WTC11 (cell line): ENCODE data around the gene CAMTA1. TPM values are rescaled to one million over a fixed set of nuclear protein-coding genes. Genes with fewer than 3 reads are reported as not detected.

Experiments used
- ATAC-seq: fragments of 200-7000 bp; cut with Tn5 transposase; 2 replicates; pipeline ENCODE4 v1.10.0; 2021; ENCODE audit warnings: mild to moderate bottlenecking, moderate library complexity
- CTCF ChIA-PET: fragments of 300-600 bp; sonication (Branson Sonifier 250); formaldehyde crosslinking; loops from one replicate; lab custom pipeline; 2021; ENCODE audit warnings: antibody characterized with exemption; lab: Charles Lee
- POLR2A ChIA-PET: fragments of 350-600 bp; sonication (Branson Sonifier 250); formaldehyde crosslinking; loops from one replicate; lab custom pipeline; 2021; ENCODE audit warnings: antibody characterized with exemption; lab: Charles Lee
- DNase-seq: peaks from one replicate; pipeline ENCODE4 v3.0.0; 2021; ENCODE audit warnings: low spot score
- H3K27ac Mint-ChIP-seq: 2 replicates; pipeline ENCODE4 v1.8.0; 2021; ENCODE audit warnings: mixed read lengths
- H3K27me3 Mint-ChIP-seq: 2 replicates; pipeline ENCODE4 v1.8.0; 2021; ENCODE audit warnings: low read depth, mild to moderate bottlenecking, moderate library complexity, mixed read lengths
- H3K36me3 Mint-ChIP-seq: 2 replicates; pipeline ENCODE4 v1.8.0; 2021; ENCODE audit warnings: mixed read lengths
- H3K4me1 Mint-ChIP-seq: 2 replicates; pipeline ENCODE4 v1.8.0; 2022; ENCODE audit warnings: mixed read lengths
- H3K4me3 Mint-ChIP-seq: 2 replicates; pipeline ENCODE4 v1.8.0; 2021; ENCODE audit warnings: mild to moderate bottlenecking, moderate library complexity, mixed read lengths
- H3K9me3 Mint-ChIP-seq: 2 replicates; pipeline ENCODE4 v1.8.0; 2021; ENCODE audit warnings: mixed read lengths
- ATF1 ChIP-seq: sonication (generic); formaldehyde crosslinking; IDR thresholded peaks from 2 replicates; pipeline ENCODE4 v1.8.1; 2023; ENCODE audit warnings: mild to moderate bottlenecking, moderate library complexity, missing genetic modification reagents
- FOXP1 ChIP-seq: sonication (generic); formaldehyde crosslinking; IDR thresholded peaks from 2 replicates; pipeline ENCODE4 v1.8.0; 2022; ENCODE audit warnings: missing genetic modification reagents, mild to moderate bottlenecking, moderate library complexity, borderline replicate concordance
- GRHL2 ChIP-seq: fragments of 250-450 bp; sonication (Bioruptor Pico); IDR thresholded peaks from 2 replicates; pipeline ENCODE4 v1.8.0; 2022; ENCODE audit warnings: mild to moderate bottlenecking, moderate library complexity; ENCODE audit not compliant: insufficient replicate concordance, severe bottlenecking
- GTF2I ChIP-seq: fragments of 250-450 bp; sonication (Bioruptor Pico); conservative IDR thresholded peaks from 2 replicates; pipeline ENCODE4 v1.4.0; 2021; ENCODE audit warnings: mild to moderate bottlenecking
- HMGA2 ChIP-seq: fragments of 250-450 bp; sonication (Bioruptor Pico); IDR thresholded peaks from 2 replicates; pipeline ENCODE4 v1.4.0; 2021; ENCODE audit warnings: mild to moderate bottlenecking, moderate library complexity
- IRF2 ChIP-seq: sonication (generic); formaldehyde crosslinking; IDR thresholded peaks from 2 replicates; pipeline ENCODE4 v1.8.0; 2022; ENCODE audit warnings: low read depth, missing genetic modification reagents, borderline replicate concordance
- JUN ChIP-seq: sonication (generic); formaldehyde crosslinking; IDR thresholded peaks from 2 replicates; pipeline ENCODE4 v1.8.0; 2023; ENCODE audit warnings: mild to moderate bottlenecking, missing genetic modification reagents
- KAT7 ChIP-seq: sonication (generic); formaldehyde crosslinking; IDR thresholded peaks from 2 replicates; pipeline ENCODE4 v1.8.1; 2023; ENCODE audit warnings: missing genetic modification reagents, mild to moderate bottlenecking, borderline replicate concordance
- MYBL2 ChIP-seq: sonication (generic); formaldehyde crosslinking; IDR thresholded peaks from 2 replicates; pipeline ENCODE4 v1.8.1; 2023; ENCODE audit warnings: mild to moderate bottlenecking, moderate library complexity, missing genetic modification reagents
- TP53 ChIP-seq: sonication (generic); formaldehyde crosslinking; IDR thresholded peaks from 2 replicates; pipeline ENCODE4 v1.8.1; 2023; ENCODE audit warnings: mild to moderate bottlenecking, missing genetic modification reagents
- ZNF232 ChIP-seq: sonication (generic); formaldehyde crosslinking; IDR thresholded peaks from 2 replicates; pipeline ENCODE4 v1.8.0; 2022; ENCODE audit warnings: mild to moderate bottlenecking, missing genetic modification reagents
- ZNF317 ChIP-seq: sonication (generic); formaldehyde crosslinking; IDR thresholded peaks from 2 replicates; pipeline ENCODE4 v1.8.1; 2023; ENCODE audit warnings: low read depth, mild to moderate bottlenecking, moderate library complexity, missing genetic modification reagents, borderline replicate concordance
- total RNA-seq: library from RNA; stranded (reverse); gene quantifications from 3 replicates; pipeline ENCODE4 v1.2.3, GENCODE V29; 2021
- TF ChIP-seq, protein P1 (sequence below): sonication (generic); formaldehyde crosslinking; IDR thresholded peaks from 2 replicates; pipeline ENCODE4 v1.8.1; 2022; ENCODE audit warnings: low read depth, missing genetic modification reagents, borderline replicate concordance
- TF ChIP-seq, protein P2 (sequence below): sonication (generic); formaldehyde crosslinking; IDR thresholded peaks from 2 replicates; pipeline ENCODE4 v1.8.0; 2022; ENCODE audit warnings: mild to moderate bottlenecking, missing genetic modification reagents
- TF ChIP-seq, protein P3 (sequence below): fragments of 250-450 bp; sonication (Bioruptor Pico); IDR thresholded peaks from 2 replicates; pipeline ENCODE4 v1.9.0; 2021; ENCODE audit warnings: mild to moderate bottlenecking
- TF ChIP-seq, protein P4 (sequence below): sonication (generic); formaldehyde crosslinking; IDR thresholded peaks from 2 replicates; pipeline ENCODE4 v1.8.0; 2023; ENCODE audit warnings: missing genetic modification reagents

CAMTA1 gene
- total RNA-seq, 1 experiment from 2014 or later, result 86.4 TPM

DNA sequence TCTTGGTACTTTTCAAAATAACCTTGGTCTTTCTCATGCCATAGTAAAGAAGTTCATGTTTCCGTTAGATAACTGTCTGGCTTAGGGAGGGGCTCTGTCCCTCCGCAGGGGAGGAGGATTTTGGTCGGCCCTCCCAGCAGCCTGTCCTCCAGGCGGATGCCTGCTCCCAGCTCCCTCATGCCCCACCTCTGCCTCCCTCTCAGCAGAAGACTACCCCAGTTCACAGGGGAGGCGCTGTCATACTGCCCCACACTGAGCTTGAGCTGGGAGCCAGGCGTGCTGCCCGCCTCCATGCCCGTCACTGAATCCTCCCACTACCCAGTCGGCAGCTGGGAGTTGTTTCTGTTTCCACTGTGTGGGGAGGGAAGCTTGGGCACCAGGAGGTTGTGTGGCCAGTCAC is 127.3 kb downstream of the CAMTA1 start (continued):
- TF ChIP-seq, protein P1, sequence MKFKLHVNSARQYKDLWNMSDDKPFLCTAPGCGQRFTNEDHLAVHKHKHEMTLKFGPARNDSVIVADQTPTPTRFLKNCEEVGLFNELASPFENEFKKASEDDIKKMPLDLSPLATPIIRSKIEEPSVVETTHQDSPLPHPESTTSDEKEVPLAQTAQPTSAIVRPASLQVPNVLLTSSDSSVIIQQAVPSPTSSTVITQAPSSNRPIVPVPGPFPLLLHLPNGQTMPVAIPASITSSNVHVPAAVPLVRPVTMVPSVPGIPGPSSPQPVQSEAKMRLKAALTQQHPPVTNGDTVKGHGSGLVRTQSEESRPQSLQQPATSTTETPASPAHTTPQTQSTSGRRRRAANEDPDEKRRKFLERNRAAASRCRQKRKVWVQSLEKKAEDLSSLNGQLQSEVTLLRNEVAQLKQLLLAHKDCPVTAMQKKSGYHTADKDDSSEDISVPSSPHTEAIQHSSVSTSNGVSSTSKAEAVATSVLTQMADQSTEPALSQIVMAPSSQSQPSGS, result no peak

DNA sequence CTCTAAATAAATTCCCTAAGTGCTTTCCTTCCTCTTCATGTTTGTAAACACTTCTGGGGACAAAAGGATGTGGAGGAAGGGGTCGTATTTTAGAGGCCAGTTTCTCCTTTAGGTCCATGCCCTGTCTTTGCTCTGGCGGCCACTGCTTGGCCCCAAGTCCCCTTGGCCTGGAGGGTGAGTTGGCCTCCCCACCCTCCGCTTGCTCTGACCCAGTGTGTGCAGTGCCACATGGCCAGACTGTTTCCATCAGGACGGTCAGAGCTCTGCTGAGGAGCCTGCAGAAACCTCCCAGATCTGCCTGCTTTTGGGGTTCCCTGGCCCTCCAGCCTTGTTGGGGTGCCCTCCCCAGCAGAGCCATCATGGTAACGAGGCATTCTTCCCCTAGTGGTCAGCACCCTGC is 127.8 kb downstream of the CAMTA1 start:
- peaks cover 38% of the 10 kb centered on the region for H3K4me1 Mint-ChIP-seq
- peaks cover 4% of the 10 kb centered on the region for H3K36me3 Mint-ChIP-seq
- no peak for TF ChIP-seq ATF1 (CRISPR knock-in tag)
- no peak for TF ChIP-seq GRHL2 (CRISPR knock-in tag)
- TF ChIP-seq, protein P1, result no peak
- TF ChIP-seq GTF2I (CRISPR knock-in tag), result no peak
- no peak for TF ChIP-seq MYBL2 (CRISPR knock-in tag)
- no peak for DNase-seq
- no peak overlapping the region for H3K27ac Mint-ChIP-seq
- CTCF ChIA-PET, result interaction anchor here (0.7 to 2.1 kb wide), 2 partner anchors 157 to 212 kb away, joined by 3 to 7 read pairs; partner anchors contain the start of gene DNAJC11
- POLR2A ChIA-PET, result no interaction called here
- peaks cover 5% of the 10 kb centered on the region for H3K9me3 Mint-ChIP-seq
- ATAC-seq, result no peak
- H3K27me3 Mint-ChIP-seq, result peaks cover 3% of the 10 kb centered on the region; the same call in 1 of the 2 replicates
- no peak overlapping the region for H3K4me3 Mint-ChIP-seq

DNA sequence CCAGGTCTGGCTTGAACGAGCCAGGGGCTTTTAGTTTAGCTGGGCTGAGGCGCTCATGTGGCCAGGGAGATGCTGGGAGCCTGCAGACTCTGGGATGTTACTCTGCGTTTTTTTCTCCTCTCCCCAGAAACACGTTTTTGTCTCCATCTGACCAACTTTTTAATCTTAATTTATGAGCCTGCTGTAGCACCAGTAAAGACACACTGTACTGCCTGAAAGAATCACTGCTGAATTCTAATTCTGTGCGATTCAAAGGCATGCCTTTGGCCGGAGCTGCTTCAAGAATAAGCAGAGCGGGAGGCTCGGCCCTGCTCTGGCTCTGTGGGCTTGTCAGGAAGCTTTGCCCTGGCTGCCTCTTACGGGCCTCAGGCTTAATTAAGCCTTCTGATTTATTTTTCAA is 129.5 kb downstream of the CAMTA1 start:
- Mint-ChIP-seq H3K9me3 (peaks cover 13% of the 10 kb centered on the region), H3K27ac (no peak overlapping the region), H3K4me1 (peaks cover 38% of the 10 kb centered on the region), H3K36me3 (peaks cover 11% of the 10 kb centered on the region), H3K4me3 (no peak overlapping the region), H3K27me3 (peaks cover 8% of the 10 kb centered on the region; the same call in 1 of the 2 replicates)
- POLR2A ChIA-PET, result no interaction called here
- no peak for TF ChIP-seq JUN (CRISPR knock-in tag)
- TF ChIP-seq, protein P2, sequence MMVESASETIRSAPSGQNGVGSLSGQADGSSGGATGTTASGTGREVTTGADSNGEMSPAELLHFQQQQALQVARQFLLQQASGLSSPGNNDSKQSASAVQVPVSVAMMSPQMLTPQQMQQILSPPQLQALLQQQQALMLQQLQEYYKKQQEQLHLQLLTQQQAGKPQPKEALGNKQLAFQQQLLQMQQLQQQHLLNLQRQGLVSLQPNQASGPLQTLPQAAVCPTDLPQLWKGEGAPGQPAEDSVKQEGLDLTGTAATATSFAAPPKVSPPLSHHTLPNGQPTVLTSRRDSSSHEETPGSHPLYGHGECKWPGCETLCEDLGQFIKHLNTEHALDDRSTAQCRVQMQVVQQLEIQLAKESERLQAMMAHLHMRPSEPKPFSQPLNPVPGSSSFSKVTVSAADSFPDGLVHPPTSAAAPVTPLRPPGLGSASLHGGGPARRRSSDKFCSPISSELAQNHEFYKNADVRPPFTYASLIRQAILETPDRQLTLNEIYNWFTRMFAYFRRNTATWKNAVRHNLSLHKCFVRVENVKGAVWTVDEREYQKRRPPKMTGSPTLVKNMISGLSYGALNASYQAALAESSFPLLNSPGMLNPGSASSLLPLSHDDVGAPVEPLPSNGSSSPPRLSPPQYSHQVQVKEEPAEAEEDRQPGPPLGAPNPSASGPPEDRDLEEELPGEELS, result no peak
- no peak for TF ChIP-seq TP53 (CRISPR knock-in tag)
- no peak for TF ChIP-seq KAT7 (CRISPR knock-in tag)
- no peak for TF ChIP-seq IRF2 (CRISPR knock-in tag)
- CTCF ChIA-PET, result no interaction called here
- no peak for ATAC-seq
- DNase-seq, result no peak

DNA sequence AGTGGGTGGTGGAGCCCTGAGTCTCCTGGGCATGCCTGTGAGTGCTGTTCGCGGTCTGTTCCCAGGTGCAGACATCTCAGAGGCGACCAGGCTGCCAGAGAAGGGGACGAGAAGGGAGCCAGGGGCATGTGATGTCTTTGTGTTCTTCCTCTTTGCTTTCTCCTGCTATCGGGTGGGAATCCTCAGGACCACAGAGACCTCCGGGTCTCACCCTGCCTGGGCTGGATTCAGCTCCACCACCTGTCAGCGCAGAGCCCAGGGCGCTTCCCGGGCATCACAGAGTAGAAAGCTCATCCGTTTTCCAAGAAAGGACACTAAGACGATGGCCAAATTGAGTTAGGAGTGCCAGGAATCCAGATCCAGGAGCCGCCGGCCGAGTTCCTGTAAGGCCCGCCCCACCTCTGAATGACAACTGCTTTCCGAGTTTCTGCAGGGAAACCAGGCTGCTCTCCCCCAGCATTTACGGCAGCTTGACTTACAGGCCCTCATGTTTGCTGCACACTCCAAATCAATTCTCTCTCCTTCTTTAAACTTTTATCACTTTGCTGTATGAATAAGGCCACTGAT is 130.8 kb downstream of the CAMTA1 start:
- H3K4me3 Mint-ChIP-seq, result no peak overlapping the region
- H3K9me3 Mint-ChIP-seq, result peaks cover 27% of the 10 kb centered on the region
- peaks cover 25% of the 10 kb centered on the region for H3K36me3 Mint-ChIP-seq
- peaks cover 27% of the 10 kb centered on the region for H3K4me1 Mint-ChIP-seq
- ChIA-PET CTCF (interaction anchor here (1.7 kb wide), 1 partner anchor 168 kb away, joined by 4 read pairs; no protein-coding TSS in a partner anchor), POLR2A (no interaction called here)
- no peak for TF ChIP-seq FOXP1 (CRISPR knock-in tag)
- DNase-seq (no peak), ATAC-seq (no peak)
- H3K27ac Mint-ChIP-seq, result no peak overlapping the region
- peaks cover 8% of the 10 kb centered on the region; the same call in 1 of the 2 replicates for H3K27me3 Mint-ChIP-seq

DNA sequence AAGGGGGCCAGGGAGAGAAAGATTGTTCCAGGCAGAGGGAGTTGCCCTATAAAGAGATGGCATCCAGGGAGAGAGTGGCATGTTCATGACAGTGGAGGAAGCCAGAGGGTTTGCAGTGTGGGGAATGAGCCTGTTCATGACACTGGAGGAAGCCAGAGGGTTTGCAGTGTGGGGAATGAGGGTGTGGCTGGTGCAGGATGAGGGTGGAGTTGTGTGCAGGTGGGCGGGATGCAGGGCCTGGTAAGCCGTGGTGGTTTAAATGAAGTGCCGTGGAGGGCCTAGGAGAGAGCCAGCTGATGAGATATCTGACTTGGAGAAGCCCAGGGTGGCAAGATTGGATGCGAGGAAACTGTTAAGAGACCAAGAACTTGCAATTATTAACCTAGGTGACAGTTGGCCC is 131.8 kb downstream of the CAMTA1 start:
- no peak overlapping the region for H3K4me3 Mint-ChIP-seq
- peaks cover 32% of the 10 kb centered on the region for H3K36me3 Mint-ChIP-seq
- CTCF ChIA-PET, result interaction anchor here (1.7 kb wide), 1 partner anchor 167 kb away, joined by 4 read pairs; no protein-coding TSS in a partner anchor
- POLR2A ChIA-PET, result no interaction called here
- H3K27me3 Mint-ChIP-seq, result peaks cover 8% of the 10 kb centered on the region; the same call in 1 of the 2 replicates
- no peak overlapping the region for H3K27ac Mint-ChIP-seq
- H3K9me3 Mint-ChIP-seq, result peaks cover 37% of the 10 kb centered on the region
- H3K4me1 Mint-ChIP-seq, result peaks cover 17% of the 10 kb centered on the region
- ATAC-seq (no peak), DNase-seq (no peak)
- TF ChIP-seq ZNF232 (CRISPR knock-in tag) (no peak), HMGA2 (no peak), KAT7 (CRISPR knock-in tag) (no peak), JUN (CRISPR knock-in tag) (no peak), GRHL2 (CRISPR knock-in tag) (no peak), ZNF317 (CRISPR knock-in tag) (no peak), FOXP1 (CRISPR knock-in tag) (no peak)
- TF ChIP-seq, protein P3, sequence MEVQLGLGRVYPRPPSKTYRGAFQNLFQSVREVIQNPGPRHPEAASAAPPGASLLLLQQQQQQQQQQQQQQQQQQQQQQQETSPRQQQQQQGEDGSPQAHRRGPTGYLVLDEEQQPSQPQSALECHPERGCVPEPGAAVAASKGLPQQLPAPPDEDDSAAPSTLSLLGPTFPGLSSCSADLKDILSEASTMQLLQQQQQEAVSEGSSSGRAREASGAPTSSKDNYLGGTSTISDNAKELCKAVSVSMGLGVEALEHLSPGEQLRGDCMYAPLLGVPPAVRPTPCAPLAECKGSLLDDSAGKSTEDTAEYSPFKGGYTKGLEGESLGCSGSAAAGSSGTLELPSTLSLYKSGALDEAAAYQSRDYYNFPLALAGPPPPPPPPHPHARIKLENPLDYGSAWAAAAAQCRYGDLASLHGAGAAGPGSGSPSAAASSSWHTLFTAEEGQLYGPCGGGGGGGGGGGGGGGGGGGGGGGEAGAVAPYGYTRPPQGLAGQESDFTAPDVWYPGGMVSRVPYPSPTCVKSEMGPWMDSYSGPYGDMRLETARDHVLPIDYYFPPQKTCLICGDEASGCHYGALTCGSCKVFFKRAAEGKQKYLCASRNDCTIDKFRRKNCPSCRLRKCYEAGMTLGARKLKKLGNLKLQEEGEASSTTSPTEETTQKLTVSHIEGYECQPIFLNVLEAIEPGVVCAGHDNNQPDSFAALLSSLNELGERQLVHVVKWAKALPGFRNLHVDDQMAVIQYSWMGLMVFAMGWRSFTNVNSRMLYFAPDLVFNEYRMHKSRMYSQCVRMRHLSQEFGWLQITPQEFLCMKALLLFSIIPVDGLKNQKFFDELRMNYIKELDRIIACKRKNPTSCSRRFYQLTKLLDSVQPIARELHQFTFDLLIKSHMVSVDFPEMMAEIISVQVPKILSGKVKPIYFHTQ, result no peak
- TF ChIP-seq, protein P4, sequence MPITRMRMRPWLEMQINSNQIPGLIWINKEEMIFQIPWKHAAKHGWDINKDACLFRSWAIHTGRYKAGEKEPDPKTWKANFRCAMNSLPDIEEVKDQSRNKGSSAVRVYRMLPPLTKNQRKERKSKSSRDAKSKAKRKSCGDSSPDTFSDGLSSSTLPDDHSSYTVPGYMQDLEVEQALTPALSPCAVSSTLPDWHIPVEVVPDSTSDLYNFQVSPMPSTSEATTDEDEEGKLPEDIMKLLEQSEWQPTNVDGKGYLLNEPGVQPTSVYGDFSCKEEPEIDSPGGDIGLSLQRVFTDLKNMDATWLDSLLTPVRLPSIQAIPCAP (CRISPR knock-in tag), result no peak
